WTC11 (cell line): ENCODE data around the gene LSR.

Source experiments
- NFYB ChIP-seq: sonication (generic); formaldehyde crosslinking; conservative IDR thresholded peaks from 2 replicates; pipeline ENCODE4 v1.8.0; 2022; ENCODE audit warnings: low read depth, missing genetic modification reagents
- SP1 ChIP-seq: sonication (generic); formaldehyde crosslinking; conservative IDR thresholded peaks from 2 replicates; pipeline ENCODE4 v1.8.1; 2022; ENCODE audit warnings: missing genetic modification reagents
- TCF7 ChIP-seq: sonication (generic); formaldehyde crosslinking; IDR thresholded peaks from 2 replicates; pipeline ENCODE4 v1.8.0; 2022; ENCODE audit warnings: mild to moderate bottlenecking, low read depth, missing genetic modification reagents, moderate library complexity
- TP53 ChIP-seq: sonication (generic); formaldehyde crosslinking; IDR thresholded peaks from 2 replicates; pipeline ENCODE4 v1.8.1; 2023; ENCODE audit warnings: mild to moderate bottlenecking, missing genetic modification reagents
- TF ChIP-seq, protein P1 (sequence below): fragments of 200-600 bp; IDR thresholded peaks from 2 replicates; pipeline ENCODE4 v1.8.0; 2022; ENCODE audit warnings: antibody characterized with exemption
- TF ChIP-seq, protein P2 (sequence below): sonication (generic); formaldehyde crosslinking; IDR thresholded peaks from 2 replicates; pipeline ENCODE4 v1.8.0; 2023; ENCODE audit warnings: missing genetic modification reagents, mild to moderate bottlenecking, borderline replicate concordance
- TF ChIP-seq, protein P3 (sequence below): sonication (generic); formaldehyde crosslinking; IDR thresholded peaks from 2 replicates; pipeline ENCODE4 v1.8.1; 2022; ENCODE audit warnings: mild to moderate bottlenecking, missing genetic modification reagents, moderate library complexity, borderline replicate concordance
- TF ChIP-seq, protein P4 (sequence below): sonication (generic); formaldehyde crosslinking; IDR thresholded peaks from 2 replicates; pipeline ENCODE4 v1.8.1; 2022; ENCODE audit warnings: missing genetic modification reagents, borderline replicate concordance
- TF ChIP-seq, protein P5 (sequence below): sonication (generic); formaldehyde crosslinking; IDR thresholded peaks from 2 replicates; pipeline ENCODE4 v1.8.1; 2023; ENCODE audit warnings: mild to moderate bottlenecking, missing genetic modification reagents
- TF ChIP-seq, protein P6 (sequence below): sonication (generic); formaldehyde crosslinking; conservative IDR thresholded peaks from 2 replicates; pipeline ENCODE4 v1.8.1; 2023; ENCODE audit warnings: mild to moderate bottlenecking, low read depth, missing genetic modification reagents, moderate library complexity
- TF ChIP-seq, protein P7 (sequence below): sonication (generic); formaldehyde crosslinking; IDR thresholded peaks from 2 replicates; pipeline ENCODE4 v1.8.1; 2023; ENCODE audit warnings: mild to moderate bottlenecking, missing genetic modification reagents, moderate library complexity
- TF ChIP-seq, protein P8 (sequence below): sonication (generic); formaldehyde crosslinking; IDR thresholded peaks from 2 replicates; pipeline ENCODE4 v1.8.0; 2022; ENCODE audit warnings: mild to moderate bottlenecking, missing genetic modification reagents

DNA sequence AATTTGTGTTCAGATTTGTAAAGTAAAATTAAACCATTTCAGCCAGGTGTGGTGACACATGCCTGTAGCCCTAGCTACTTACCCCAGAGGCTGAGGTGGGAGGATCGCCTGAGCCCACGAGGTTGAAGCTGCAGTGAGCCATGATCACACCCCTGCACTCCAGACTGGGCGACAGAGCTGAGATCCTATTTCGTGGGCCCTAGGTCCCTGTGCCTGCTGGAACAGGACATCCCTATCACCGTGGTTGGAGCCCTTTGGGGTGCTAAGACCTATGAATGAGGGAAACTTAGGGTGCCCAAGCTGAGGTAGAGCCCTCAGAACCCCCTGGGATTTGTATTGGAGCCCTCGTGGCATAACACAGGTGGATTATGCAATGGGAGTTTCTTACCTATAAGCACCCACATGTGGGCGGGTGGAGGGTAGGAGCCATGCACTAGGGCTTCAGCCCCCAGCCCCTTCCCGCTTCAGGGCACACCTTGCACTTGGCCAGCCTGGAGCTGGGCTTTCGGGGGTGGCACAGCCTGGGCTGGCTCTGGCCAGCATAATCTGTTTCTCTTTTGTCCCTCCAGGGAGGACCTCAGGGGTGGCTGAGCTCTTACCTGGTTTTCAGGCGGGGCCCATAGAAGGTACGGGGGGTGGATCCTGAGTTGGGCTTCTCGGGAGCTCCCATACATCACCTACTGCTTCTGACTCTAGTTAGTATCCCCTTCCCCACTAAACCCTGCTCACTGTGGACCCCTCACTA is 12.7 kb downstream of the LSR start:
- TF ChIP-seq, protein P1, sequence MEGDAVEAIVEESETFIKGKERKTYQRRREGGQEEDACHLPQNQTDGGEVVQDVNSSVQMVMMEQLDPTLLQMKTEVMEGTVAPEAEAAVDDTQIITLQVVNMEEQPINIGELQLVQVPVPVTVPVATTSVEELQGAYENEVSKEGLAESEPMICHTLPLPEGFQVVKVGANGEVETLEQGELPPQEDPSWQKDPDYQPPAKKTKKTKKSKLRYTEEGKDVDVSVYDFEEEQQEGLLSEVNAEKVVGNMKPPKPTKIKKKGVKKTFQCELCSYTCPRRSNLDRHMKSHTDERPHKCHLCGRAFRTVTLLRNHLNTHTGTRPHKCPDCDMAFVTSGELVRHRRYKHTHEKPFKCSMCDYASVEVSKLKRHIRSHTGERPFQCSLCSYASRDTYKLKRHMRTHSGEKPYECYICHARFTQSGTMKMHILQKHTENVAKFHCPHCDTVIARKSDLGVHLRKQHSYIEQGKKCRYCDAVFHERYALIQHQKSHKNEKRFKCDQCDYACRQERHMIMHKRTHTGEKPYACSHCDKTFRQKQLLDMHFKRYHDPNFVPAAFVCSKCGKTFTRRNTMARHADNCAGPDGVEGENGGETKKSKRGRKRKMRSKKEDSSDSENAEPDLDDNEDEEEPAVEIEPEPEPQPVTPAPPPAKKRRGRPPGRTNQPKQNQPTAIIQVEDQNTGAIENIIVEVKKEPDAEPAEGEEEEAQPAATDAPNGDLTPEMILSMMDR = no peak
- TF ChIP-seq, protein P2, sequence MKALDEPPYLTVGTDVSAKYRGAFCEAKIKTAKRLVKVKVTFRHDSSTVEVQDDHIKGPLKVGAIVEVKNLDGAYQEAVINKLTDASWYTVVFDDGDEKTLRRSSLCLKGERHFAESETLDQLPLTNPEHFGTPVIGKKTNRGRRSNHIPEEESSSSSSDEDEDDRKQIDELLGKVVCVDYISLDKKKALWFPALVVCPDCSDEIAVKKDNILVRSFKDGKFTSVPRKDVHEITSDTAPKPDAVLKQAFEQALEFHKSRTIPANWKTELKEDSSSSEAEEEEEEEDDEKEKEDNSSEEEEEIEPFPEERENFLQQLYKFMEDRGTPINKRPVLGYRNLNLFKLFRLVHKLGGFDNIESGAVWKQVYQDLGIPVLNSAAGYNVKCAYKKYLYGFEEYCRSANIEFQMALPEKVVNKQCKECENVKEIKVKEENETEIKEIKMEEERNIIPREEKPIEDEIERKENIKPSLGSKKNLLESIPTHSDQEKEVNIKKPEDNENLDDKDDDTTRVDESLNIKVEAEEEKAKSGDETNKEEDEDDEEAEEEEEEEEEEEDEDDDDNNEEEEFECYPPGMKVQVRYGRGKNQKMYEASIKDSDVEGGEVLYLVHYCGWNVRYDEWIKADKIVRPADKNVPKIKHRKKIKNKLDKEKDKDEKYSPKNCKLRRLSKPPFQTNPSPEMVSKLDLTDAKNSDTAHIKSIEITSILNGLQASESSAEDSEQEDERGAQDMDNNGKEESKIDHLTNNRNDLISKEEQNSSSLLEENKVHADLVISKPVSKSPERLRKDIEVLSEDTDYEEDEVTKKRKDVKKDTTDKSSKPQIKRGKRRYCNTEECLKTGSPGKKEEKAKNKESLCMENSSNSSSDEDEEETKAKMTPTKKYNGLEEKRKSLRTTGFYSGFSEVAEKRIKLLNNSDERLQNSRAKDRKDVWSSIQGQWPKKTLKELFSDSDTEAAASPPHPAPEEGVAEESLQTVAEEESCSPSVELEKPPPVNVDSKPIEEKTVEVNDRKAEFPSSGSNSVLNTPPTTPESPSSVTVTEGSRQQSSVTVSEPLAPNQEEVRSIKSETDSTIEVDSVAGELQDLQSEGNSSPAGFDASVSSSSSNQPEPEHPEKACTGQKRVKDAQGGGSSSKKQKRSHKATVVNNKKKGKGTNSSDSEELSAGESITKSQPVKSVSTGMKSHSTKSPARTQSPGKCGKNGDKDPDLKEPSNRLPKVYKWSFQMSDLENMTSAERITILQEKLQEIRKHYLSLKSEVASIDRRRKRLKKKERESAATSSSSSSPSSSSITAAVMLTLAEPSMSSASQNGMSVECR (CRISPR knock-in tag) = no peak
- TF ChIP-seq, protein P3, sequence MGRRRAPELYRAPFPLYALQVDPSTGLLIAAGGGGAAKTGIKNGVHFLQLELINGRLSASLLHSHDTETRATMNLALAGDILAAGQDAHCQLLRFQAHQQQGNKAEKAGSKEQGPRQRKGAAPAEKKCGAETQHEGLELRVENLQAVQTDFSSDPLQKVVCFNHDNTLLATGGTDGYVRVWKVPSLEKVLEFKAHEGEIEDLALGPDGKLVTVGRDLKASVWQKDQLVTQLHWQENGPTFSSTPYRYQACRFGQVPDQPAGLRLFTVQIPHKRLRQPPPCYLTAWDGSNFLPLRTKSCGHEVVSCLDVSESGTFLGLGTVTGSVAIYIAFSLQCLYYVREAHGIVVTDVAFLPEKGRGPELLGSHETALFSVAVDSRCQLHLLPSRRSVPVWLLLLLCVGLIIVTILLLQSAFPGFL (CRISPR knock-in tag) = no peak
- TF ChIP-seq, protein P4, sequence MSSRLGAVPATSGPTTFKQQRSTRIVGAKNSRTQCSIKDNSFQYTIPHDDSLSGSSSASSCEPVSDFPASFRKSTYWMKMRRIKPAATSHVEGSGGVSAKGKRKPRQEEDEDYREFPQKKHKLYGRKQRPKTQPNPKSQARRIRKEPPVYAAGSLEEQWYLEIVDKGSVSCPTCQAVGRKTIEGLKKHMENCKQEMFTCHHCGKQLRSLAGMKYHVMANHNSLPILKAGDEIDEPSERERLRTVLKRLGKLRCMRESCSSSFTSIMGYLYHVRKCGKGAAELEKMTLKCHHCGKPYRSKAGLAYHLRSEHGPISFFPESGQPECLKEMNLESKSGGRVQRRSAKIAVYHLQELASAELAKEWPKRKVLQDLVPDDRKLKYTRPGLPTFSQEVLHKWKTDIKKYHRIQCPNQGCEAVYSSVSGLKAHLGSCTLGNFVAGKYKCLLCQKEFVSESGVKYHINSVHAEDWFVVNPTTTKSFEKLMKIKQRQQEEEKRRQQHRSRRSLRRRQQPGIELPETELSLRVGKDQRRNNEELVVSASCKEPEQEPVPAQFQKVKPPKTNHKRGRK (CRISPR knock-in tag) = no peak
- TF ChIP-seq NFYB (CRISPR knock-in tag) = no peak
- TF ChIP-seq TP53 = no peak
- TF ChIP-seq, protein P5, sequence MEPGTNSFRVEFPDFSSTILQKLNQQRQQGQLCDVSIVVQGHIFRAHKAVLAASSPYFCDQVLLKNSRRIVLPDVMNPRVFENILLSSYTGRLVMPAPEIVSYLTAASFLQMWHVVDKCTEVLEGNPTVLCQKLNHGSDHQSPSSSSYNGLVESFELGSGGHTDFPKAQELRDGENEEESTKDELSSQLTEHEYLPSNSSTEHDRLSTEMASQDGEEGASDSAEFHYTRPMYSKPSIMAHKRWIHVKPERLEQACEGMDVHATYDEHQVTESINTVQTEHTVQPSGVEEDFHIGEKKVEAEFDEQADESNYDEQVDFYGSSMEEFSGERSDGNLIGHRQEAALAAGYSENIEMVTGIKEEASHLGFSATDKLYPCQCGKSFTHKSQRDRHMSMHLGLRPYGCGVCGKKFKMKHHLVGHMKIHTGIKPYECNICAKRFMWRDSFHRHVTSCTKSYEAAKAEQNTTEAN = no peak
- TF ChIP-seq, protein P6, sequence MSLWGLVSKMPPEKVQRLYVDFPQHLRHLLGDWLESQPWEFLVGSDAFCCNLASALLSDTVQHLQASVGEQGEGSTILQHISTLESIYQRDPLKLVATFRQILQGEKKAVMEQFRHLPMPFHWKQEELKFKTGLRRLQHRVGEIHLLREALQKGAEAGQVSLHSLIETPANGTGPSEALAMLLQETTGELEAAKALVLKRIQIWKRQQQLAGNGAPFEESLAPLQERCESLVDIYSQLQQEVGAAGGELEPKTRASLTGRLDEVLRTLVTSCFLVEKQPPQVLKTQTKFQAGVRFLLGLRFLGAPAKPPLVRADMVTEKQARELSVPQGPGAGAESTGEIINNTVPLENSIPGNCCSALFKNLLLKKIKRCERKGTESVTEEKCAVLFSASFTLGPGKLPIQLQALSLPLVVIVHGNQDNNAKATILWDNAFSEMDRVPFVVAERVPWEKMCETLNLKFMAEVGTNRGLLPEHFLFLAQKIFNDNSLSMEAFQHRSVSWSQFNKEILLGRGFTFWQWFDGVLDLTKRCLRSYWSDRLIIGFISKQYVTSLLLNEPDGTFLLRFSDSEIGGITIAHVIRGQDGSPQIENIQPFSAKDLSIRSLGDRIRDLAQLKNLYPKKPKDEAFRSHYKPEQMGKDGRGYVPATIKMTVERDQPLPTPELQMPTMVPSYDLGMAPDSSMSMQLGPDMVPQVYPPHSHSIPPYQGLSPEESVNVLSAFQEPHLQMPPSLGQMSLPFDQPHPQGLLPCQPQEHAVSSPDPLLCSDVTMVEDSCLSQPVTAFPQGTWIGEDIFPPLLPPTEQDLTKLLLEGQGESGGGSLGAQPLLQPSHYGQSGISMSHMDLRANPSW (CRISPR knock-in tag) = no peak
- TF ChIP-seq, protein P7, sequence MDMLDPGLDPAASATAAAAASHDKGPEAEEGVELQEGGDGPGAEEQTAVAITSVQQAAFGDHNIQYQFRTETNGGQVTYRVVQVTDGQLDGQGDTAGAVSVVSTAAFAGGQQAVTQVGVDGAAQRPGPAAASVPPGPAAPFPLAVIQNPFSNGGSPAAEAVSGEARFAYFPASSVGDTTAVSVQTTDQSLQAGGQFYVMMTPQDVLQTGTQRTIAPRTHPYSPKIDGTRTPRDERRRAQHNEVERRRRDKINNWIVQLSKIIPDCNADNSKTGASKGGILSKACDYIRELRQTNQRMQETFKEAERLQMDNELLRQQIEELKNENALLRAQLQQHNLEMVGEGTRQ (CRISPR knock-in tag) = no peak
- TF ChIP-seq, protein P8, sequence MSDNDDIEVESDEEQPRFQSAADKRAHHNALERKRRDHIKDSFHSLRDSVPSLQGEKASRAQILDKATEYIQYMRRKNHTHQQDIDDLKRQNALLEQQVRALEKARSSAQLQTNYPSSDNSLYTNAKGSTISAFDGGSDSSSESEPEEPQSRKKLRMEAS (CRISPR knock-in tag) = no peak
- TF ChIP-seq SP1 (CRISPR knock-in tag) = no peak
- no peak for TF ChIP-seq TCF7 (CRISPR knock-in tag)
